ENCODE measurements around the gene PKD1.
"Not testable (repeated sequence)": the region's sequence is repeated elsewhere in the genome, so short reads cannot be mapped to it uniquely, and the experiment has no call there.

PKD1 gene

DNA sequence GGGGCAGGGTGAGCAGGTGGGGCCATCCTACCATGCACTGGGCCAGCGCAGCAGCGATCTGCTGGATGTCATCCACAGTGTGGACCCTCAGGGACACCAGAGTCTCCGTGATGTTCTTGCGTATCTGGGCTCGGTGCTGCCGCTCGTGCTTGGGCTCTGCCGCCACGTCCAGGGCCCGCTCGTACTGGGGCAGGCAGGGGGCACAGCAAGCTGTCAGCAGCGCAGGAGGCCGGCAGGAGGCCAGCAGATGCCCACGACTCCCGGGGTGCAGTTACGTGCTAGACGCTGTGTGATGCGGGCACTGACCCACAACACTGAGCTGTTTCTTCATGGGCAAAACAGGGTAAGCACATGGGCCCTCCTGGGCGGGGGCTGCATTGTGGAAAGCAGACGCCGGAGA is 30.4 kb downstream of the PKD1 start:
- DNase-seq, result not testable (repeated sequence)

GRCh38 chr16:2104464-2104863 is 31.2 kb downstream of the PKD1 start:
- not testable (repeated sequence) for DNase-seq

- no peak for DNase-seq
Measured at GRCh38 chr16:2102471-2102870, 33.2 kb downstream of the PKD1 start.

DNA sequence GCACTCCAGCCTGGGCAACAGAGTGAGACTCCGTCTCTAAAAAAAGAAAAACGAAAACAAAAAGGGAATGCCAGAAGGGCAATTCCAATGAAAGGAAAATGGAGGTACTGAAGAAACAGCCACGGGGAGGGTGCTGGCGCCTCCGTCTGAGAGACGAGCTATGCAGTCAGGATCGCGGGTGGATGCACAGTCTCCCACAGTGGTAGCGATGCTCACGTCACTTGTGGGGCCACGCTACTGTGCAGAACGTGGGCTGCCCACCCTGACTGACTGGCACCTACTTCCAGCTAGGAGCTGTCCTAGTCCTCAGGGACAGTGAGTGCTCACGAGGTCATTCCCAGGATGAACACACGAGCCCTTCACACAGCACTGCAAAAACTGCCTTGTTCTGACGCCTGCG is 34.1 kb downstream of the PKD1 start:
- not testable (repeated sequence) for DNase-seq

DNA sequence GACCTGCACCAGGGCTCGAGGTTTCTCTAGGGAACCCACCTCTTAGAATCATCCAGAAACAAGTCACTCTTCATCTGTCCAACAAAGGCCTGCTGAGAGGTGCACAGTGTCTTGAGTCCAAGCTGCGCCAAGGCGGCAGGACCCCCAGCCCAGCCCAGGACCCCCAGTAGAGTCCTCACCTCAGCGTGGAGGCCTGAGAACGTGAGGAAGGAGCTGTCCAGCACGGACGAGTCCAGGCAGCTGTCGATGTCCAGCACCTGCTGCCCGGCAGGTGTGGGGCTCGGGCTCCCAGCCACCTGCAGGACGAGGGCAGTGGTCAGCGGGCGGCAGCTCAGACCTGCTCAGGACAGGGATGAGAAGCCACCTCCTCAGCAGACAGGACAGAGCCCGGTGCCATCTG is 38.0 kb downstream of the PKD1 start:
- not testable (repeated sequence) for DNase-seq

- DNase-seq, result no peak
Measured at GRCh38 chr16:2096853-2097595, 38.7 kb downstream of the PKD1 start.

DNA sequence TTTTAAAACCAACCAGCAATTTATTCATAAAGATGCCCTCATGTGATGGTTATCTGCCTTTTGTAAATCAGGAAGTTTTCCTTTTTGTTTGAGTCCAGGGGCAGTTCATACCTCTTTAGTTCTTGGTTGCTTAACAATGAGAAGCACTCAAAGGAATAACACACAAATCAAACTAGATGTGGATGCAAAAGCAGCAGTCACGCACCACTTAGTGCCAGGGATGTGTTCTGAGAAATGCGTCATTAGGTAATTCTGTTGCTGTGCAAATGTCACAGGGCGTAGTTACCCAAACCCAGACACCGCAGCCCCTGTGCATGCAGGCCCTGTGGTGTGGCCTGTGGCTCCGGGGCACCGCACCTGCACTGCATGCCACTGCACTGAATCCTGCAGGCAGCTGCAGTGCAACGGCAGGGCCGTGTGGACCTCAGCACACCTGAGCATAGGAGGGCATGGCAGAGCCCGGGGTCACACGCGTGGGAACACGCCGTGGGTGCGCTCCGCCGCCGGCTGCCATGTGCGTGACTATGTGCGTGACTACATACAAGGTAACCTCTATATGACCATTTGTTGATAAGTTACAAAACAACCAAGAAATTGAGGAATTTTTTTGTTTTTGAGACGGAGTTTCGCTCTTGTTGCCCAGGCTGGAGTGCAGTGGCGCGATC is 39.6 kb downstream of the PKD1 start:
- no peak for DNase-seq

GRCh38 chr16:2095315-2095853 is 40.3 kb downstream of the PKD1 start:
- no peak for DNase-seq

- no peak for DNase-seq
Measured at GRCh38 chr16:2093793-2094192, 41.9 kb downstream of the PKD1 start.

DNA sequence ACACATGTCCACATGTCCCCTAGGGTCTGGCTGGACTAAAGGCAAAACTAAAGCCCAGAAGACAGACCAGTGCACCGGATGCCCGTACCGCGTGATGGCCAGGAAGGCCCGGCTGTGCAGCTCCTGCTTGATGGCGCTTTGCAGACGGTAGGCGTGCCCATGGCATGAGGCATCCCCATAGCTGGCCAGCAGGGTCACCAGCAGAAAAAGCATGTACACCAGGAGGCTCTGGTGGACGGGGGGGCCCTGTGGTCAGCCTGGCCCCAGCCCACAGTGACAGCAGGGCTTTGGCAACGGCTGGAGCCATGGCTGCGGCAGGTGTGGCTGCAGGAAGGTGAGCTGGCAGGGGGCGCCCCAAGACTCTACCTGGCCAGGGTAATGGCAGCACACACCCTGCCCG is 42.8 kb downstream of the PKD1 start:
- no peak for DNase-seq

- no peak for DNase-seq
Measured at GRCh38 chr16:2092256-2092620, 43.5 kb downstream of the PKD1 start.

GRCh38 chr16:2091547-2092255 is 44.0 kb downstream of the PKD1 start:
- no peak for DNase-seq

GRCh38 chr16:2090777-2091546 is 44.7 kb downstream of the PKD1 start:
- DNase-seq, result no peak

- no peak for DNase-seq
Measured at GRCh38 chr16:2090481-2090776, 45.3 kb downstream of the PKD1 start.

DNA sequence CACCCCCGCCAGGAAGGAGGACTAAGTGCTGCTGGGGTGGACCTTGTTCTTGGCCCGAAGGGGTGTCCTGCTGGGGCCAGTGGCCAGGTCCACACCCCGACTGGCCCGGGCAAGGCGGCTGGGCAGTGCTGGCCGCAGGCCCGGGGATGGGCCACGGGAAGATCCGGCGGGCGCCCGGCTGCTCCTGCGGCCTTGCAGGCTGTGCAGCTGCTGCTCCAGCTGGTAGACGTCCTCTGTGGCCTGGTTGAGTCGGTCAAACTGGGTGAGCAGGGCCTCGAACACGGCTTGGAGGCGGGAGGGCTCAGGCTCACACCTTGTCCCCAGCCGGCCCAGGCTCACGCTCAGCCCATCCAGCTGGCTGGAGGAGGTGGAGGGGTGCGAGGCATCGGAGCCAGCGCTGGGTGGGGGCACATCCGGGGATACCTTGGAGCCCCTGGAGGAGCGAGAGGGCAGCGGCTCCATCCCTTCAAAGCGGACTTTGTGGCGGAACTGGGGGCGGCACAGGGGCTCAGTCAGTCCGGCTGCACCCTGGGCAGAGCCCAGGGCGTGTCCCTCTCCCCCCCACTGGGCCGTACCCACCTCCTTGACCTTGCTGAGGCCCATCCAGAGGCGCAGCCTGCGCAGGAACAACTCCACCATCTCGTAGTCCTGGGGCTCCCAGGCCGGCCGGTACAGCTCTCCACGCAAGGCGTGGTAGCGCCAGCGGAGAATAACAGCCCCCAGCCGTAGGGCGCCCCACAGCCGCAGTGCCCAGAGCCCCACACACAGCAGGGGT is 45.8 kb downstream of the PKD1 start:
- DNase-seq, result no peak

DNA sequence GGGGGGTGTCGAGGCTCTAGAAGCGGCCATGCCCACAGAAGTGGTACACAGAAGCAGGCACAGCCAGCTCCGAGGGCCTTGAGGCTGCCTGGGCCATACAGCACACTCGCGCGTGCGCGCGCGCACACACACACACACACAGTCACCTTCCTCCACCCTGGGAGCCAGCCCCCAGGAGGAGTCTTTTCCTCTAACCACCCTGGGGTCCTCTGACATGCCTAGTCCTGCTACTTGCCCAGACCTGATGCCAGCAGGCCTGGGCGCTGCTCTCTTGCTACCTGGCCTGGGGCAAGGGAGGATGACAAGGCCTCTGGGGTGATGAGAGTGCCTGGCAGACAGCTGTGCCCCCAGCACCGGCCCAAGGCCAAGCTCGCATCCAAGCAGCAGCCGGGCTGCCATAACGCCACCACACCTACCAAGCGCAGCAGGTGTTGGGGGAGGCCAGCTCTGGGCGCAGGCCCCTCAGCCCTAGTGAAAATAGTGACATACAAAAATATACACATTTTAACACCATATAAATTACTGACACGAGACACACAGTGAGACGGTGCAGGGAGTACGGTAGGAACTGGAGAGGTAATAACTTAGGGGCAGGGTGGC is 46.8 kb downstream of the PKD1 start:
- no peak for DNase-seq

DNA sequence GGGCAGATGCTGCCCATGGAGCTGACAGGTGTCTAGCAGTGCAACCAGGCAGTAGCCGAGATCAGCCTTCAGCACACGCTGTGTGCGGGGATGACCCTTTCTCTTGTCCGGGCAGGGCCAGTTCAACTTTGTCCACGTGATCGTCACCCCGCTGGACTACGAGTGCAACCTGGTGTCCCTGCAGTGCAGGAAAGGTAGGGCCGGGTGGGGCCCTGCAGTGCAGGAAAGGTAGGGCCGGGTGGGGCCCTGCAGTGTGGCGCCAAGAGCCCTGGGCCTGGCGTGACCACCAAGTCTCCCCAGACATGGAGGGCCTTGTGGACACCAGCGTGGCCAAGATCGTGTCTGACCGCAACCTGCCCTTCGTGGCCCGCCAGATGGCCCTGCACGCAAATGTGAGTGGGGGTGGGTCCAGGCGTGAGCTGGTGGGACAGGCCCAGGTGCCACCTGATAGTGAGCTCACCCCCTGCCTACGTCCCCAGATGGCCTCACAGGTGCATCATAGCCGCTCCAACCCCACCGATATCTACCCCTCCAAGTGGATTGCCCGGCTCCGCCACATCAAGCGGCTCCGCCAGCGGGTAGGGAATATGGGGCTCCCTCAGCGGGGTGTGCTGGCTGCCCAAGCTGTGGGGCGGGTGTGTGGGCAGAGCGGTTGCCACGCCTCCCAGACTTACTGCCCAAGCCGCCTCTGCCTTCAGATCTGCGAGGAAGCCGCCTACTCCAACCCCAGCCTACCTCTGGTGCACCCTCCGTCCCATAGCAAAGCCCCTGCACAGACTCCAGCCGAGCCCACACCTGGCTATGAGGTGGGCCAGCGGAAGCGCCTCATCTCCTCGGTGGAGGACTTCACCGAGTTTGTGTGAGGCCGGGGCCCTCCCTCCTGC is 47.7 kb downstream of the PKD1 start:
- no peak for DNase-seq

- DNase-seq, result no peak
Measured at GRCh38 chr16:2086812-2087747, 48.6 kb downstream of the PKD1 start.

DNA sequence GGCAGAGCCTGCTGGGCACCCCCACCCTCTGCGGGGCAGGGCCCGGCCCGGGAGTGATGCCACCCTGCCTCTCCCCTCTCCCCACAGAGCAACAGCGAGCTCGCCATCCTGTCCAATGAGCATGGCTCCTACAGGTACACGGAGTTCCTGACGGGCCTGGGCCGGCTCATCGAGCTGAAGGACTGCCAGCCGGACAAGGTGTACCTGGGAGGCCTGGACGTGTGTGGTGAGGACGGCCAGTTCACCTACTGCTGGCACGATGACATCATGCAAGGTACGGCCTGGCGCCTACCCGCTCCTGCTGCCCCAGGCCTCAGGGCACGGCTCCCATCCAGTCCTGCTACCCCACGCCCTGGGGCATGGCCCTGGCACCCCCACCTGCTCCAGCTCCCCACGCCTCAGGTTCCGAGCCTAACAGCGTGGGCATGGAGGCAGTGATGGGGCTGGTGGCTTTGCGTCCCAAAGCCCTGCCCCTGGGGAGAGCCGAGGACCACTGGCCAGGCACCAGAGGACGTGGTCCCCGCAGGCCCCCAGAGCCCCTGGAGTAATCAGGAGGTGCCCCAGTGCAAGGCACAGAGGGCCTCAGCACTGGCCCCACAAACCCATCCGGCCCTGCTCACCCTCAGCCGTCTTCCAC is 49.5 kb downstream of the PKD1 start:
- no peak for DNase-seq
